HG03196 (cell line): ENCODE results near the gene PPP1R37.

Source experiments
- ATAC-seq: cut with Tn5 transposase; IDR thresholded peaks from one replicate; pipeline ENCODE4 v1.9.1; 2021; ENCODE audit not compliant: unreplicated experiment

PPP1R37 gene

GRCh38 chr19:45070861-45071544 lies 22.0 kb upstream of the PPP1R37 start:
- ATAC-seq: no peak

- no peak for ATAC-seq
Measured at GRCh38 chr19:45071545-45071938, 21.4 kb upstream of the PPP1R37 start.

- ATAC-seq: no peak
Measured at GRCh38 chr19:45071969-45072790, 20.8 kb upstream of the PPP1R37 start.

GRCh38 chr19:45074744-45075300 lies 18.2 kb upstream of the PPP1R37 start:
- no peak for ATAC-seq

GRCh38 chr19:45075301-45076028 lies 17.5 kb upstream of the PPP1R37 start:
- peak; percentile 47 for ATAC-seq

- peak; percentile 33 for ATAC-seq
Measured at GRCh38 chr19:45076029-45076850, 16.7 kb upstream of the PPP1R37 start, which contains the start of gene ZNF296. Gene ZNF296 (minus strand): TSS chr19:45076478. CDS start chr19:45076373, 105 bp downstream.

GRCh38 chr19:45076851-45077730 lies 15.9 kb upstream of the PPP1R37 start:
- ATAC-seq: no peak

GRCh38 chr19:45078390-45079062 lies 14.5 kb upstream of the PPP1R37 start:
- ATAC-seq: no peak

- ATAC-seq: peak; percentile 38
Measured at GRCh38 chr19:45079063-45079910, 13.7 kb upstream of the PPP1R37 start, which contains the start of gene GEMIN7. Gene GEMIN7 (plus strand): TSS chr19:45079260. CDS start chr19:45090115, 10,855 bp downstream.

- no peak for ATAC-seq
Measured at GRCh38 chr19:45079911-45080370, 13.0 kb upstream of the PPP1R37 start.

- ATAC-seq: no peak
Measured at GRCh38 chr19:45082170-45082569, 10.8 kb upstream of the PPP1R37 start.

GRCh38 chr19:45086480-45086879 lies 6.5 kb upstream of the PPP1R37 start:
- no peak for ATAC-seq

- no peak for ATAC-seq
Measured at GRCh38 chr19:45087531-45087930, 5.4 kb upstream of the PPP1R37 start.

GRCh38 chr19:45090034-45090433 lies 2.9 kb upstream of the PPP1R37 start:
- ATAC-seq: no peak

GRCh38 chr19:45090606-45091005 lies 2.4 kb upstream of the PPP1R37 start:
- ATAC-seq: no peak

GRCh38 chr19:45091031-45091923 lies 1.7 kb upstream of the PPP1R37 start:
- peak; percentile 59 for ATAC-seq

- ATAC-seq: no peak
Measured at GRCh38 chr19:45094137-45094536, 1.2 kb downstream of the PPP1R37 start.
